Activated CD4-positive, alpha-beta T cell treated with anti-CD3 and anti-CD28 coated beads for 36 hours (primary cell): ENCODE results near the gene ZNF234. TPM values are rescaled to one million over a fixed set of nuclear protein-coding genes. Genes with fewer than 3 reads are reported as not detected.
"Not testable (repeated sequence)": the region's sequence is repeated elsewhere in the genome, so short reads cannot be mapped to it uniquely, and the experiment has no call there.

Experiments used
- ATAC-seq: fragments of 200-7000 bp; cut with Tn5 transposase; one replicate; pipeline ENCODE4 v1.10.0; 2021; ENCODE audit warnings: mild to moderate bottlenecking, moderate library complexity
- CTCF ChIA-PET: fragments of 350-600 bp; sonication (Branson Sonifier 250); formaldehyde crosslinking; loops from one replicate; lab custom pipeline; 2021; ENCODE audit warnings: antibody characterized with exemption; lab: Charles Lee
- POLR2A ChIA-PET: fragments of 350-600 bp; sonication (Branson Sonifier 250); formaldehyde crosslinking; loops from one replicate; lab custom pipeline; 2021; ENCODE audit warnings: antibody characterized with exemption, inconsistent platforms; lab: Charles Lee
- DNase-seq: peaks from one replicate; pipeline ENCODE4 v3.0.0-alpha.2; 2020
- H3K27ac Mint-ChIP-seq: one replicate; pipeline ENCODE4 v1.8.0; 2021; ENCODE audit warnings: mixed read lengths
- H3K27me3 Mint-ChIP-seq: one replicate; pipeline ENCODE4 v1.8.0; 2021; ENCODE audit warnings: mixed read lengths
- H3K36me3 Mint-ChIP-seq: one replicate; pipeline ENCODE4 v1.8.0; 2021; ENCODE audit warnings: low read depth, mixed read lengths
- H3K4me1 Mint-ChIP-seq: one replicate; pipeline ENCODE4 v1.8.0; 2021; ENCODE audit warnings: mixed read lengths
- H3K4me3 Mint-ChIP-seq: one replicate; pipeline ENCODE4 v1.8.0; 2021; ENCODE audit warnings: mild to moderate bottlenecking, moderate library complexity, mixed read lengths
- H3K9me3 Mint-ChIP-seq: one replicate; pipeline ENCODE4 v1.8.0; 2021; ENCODE audit warnings: low read depth, mixed read lengths
- intact Hi-C, 2 experiments: fragments of 100-400 bp; cut with DNase I in 1 of 2; cut with micrococcal nuclease in 1 of 2; formaldehyde crosslinking; loops; one replicate each; pipeline versions ENCODE4 v1.14.2 to v1.15.1; 2022 to 2024; cut with DNase I, micrococcal nuclease
- total RNA-seq, 2 experiments: library from RNA; stranded (reverse); gene quantifications; one replicate each; pipeline ENCODE4 v1.2.3, GENCODE V29; 2021

Gene ZNF234
- total RNA-seq, 2 experiments from 2014 or later = 7.9 to 10.4 TPM

- intact Hi-C loops, DNase-seq, CTCF ChIA-PET, H3K4me3 Mint-ChIP-seq, H3K27ac Mint-ChIP-seq, H3K4me1 Mint-ChIP-seq, ATAC-seq, POLR2A ChIA-PET, H3K27me3 Mint-ChIP-seq: not testable (repeated sequence)
- Mint-ChIP-seq H3K36me3 (peaks cover 85% of the 10 kb centered on the region), H3K9me3 (peaks cover 49% of the 10 kb centered on the region)
Measured at GRCh38 chr19:44121162-44121561, 20.2 kb upstream of the ZNF234 start.

GRCh38 chr19:44131955-44132354 lies 9.4 kb upstream of the ZNF234 start:
- H3K27me3 Mint-ChIP-seq = no peaks in the 10 kb centered on the region
- H3K4me1 Mint-ChIP-seq = no peaks in the 10 kb centered on the region
- intact Hi-C loops = no loop called here
- ChIA-PET CTCF (interaction anchor here (0.6 kb wide), 1 partner anchor 50 kb away, joined by 3 read pairs; no protein-coding TSS in a partner anchor), POLR2A (no interaction called here)
- H3K36me3 Mint-ChIP-seq = peaks cover 41% of the 10 kb centered on the region
- ATAC-seq (no peak), DNase-seq (no peak)
- H3K4me3 Mint-ChIP-seq = no peak overlapping the region
- H3K9me3 Mint-ChIP-seq = peaks cover 26% of the 10 kb centered on the region
- H3K27ac Mint-ChIP-seq = no peak overlapping the region

DNA sequence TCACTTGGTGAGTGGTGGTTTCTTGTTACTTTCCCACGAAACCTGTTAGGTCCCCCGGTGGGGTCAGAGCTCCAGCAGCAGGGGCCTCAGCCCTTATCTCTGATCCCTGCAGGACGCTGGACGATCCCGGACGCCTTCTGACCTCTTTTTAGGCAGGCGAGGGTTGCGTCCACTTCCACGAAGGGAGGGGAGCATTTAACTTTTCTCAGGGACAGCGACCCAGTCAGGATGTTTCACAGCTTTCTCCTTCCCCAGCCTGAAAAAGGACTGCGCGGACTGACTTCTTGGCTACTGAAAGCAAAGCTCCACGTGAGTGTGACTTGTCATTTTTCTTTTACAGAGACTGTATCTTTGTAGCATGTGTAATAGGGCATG lies 692 bp downstream of the ZNF234 start:
- peaks cover 26% of the 10 kb centered on the region for H3K36me3 Mint-ChIP-seq
- DNase-seq = peak; percentile 24
- peaks cover 12% of the 10 kb centered on the region for H3K4me1 Mint-ChIP-seq
- H3K27me3 Mint-ChIP-seq = no peaks in the 10 kb centered on the region
- ChIA-PET POLR2A (no interaction called here), CTCF (interaction anchor here (0.7 to 0.9 kb wide), 3 partner anchors 25 to 375 kb away, joined by 3 to 4 read pairs (median 3); no protein-coding TSS in a partner anchor)
- intact Hi-C loops = no loop called here
- peaks cover 3% of the 10 kb centered on the region for H3K9me3 Mint-ChIP-seq
- peak overlapping the region; percentile 92 for H3K4me3 Mint-ChIP-seq
- ATAC-seq = peak; percentile 17
- peak overlapping the region; percentile 94 for H3K27ac Mint-ChIP-seq

- Mint-ChIP-seq H3K36me3 (peaks cover 92% of the 10 kb centered on the region), H3K27ac (no peak overlapping the region), H3K4me3 (no peak overlapping the region), H3K9me3 (peaks cover 22% of the 10 kb centered on the region), H3K4me1 (no peaks in the 10 kb centered on the region), H3K27me3 (no peaks in the 10 kb centered on the region)
- ChIA-PET CTCF (interaction anchor here (0.9 kb wide), 1 partner anchor 23 kb away, joined by 3 read pairs; no protein-coding TSS in a partner anchor), POLR2A (no interaction called here)
- ATAC-seq = no peak
- intact Hi-C loops = no loop called here
- no peak for DNase-seq
Measured at GRCh38 chr19:44149776-44150175, 8.4 kb downstream of the ZNF234 start.

DNA sequence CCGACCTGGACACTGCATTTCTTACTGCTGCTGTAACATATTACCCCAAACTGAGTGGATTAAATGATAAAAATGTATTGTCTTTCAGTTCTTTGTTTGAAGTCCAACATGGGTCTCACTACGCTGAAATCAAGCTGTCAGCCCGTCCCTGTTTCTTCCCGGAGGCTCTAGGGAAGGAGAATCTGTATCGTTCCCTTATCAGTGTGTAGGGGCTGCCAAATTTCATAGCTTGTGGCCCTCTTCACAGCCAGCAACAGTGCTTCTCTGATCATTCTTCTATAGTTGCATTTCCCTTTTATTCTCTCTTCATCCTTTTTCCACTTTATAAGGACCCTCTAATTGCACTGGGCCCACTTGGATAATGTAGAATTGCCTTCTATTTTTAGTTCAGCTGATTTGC lies 10.1 kb downstream of the ZNF234 start:
- Mint-ChIP-seq H3K27me3 (no peaks in the 10 kb centered on the region), H3K27ac (no peak overlapping the region), H3K4me1 (no peaks in the 10 kb centered on the region), H3K9me3 (peaks cover 28% of the 10 kb centered on the region), H3K4me3 (no peak overlapping the region), H3K36me3 (peaks cover 85% of the 10 kb centered on the region)
- no peak for ATAC-seq
- ChIA-PET POLR2A (no interaction called here), CTCF (no interaction called here)
- no peak for DNase-seq
- intact Hi-C loops = no loop called here

DNA sequence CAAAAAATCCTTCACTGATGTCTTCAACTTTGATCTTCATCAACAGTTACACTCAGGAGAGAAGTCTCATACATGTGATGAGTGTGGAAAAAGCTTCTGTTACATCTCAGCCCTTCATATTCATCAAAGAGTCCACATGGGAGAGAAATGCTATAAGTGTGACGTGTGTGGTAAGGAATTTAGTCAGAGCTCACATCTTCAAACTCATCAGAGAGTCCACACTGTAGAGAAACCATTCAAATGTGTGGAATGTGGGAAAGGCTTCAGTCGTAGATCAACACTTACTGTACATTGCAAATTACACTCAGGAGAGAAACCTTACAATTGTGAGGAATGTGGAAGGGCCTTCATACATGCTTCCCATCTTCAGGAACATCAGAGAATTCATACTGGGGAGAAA lies 15.1 kb downstream of the ZNF234 start:
- Mint-ChIP-seq H3K4me3 (no peak overlapping the region), H3K27ac (no peak overlapping the region), H3K36me3 (peaks cover 63% of the 10 kb centered on the region), H3K27me3 (no peaks in the 10 kb centered on the region), H3K9me3 (peaks cover 48% of the 10 kb centered on the region), H3K4me1 (no peaks in the 10 kb centered on the region)
- CTCF ChIA-PET = no interaction called here
- POLR2A ChIA-PET = no interaction called here
- no peak for ATAC-seq
- intact Hi-C loops = no loop called here
- DNase-seq = no peak

GRCh38 chr19:44163789-44164188 lies 22.4 kb downstream of the ZNF234 start:
- Mint-ChIP-seq H3K4me1 (peaks cover 30% of the 10 kb centered on the region), H3K36me3 (peaks cover 33% of the 10 kb centered on the region), H3K4me3 (no peak overlapping the region), H3K9me3 (peaks cover 34% of the 10 kb centered on the region), H3K27ac (no peak overlapping the region), H3K27me3 (no peaks in the 10 kb centered on the region)
- DNase-seq = no peak
- ChIA-PET CTCF (no interaction called here), POLR2A (no interaction called here)
- no peak for ATAC-seq
- intact Hi-C loops = loop anchor here (1.0 to 5.0 kb wide), 7 partner anchors 23 to 914 kb away; partner anchors contain the start of genes ZNF225 (in 2 of the 2), GEMIN7 (in 1 of the 2), ZNF224 (in 1 of the 2) and ZNF227 (in 1 of the 2)

DNA sequence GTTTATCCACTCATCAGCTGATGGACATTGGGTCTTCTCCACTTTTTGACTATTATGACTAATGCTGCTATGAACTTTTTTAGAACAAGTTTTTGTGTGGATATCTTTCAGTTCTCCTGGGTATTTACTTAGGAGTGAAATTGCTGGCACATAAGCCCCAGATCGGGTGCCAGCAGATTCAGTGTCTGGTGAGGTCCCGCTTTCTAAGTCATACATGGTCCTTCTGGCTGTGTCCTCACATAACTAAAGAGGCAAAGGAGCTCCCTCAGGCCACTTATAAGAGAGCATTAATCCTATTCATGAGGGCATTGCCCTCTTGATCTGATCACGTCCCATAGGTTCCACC lies 22.9 kb downstream of the ZNF234 start:
- peaks cover 37% of the 10 kb centered on the region for H3K9me3 Mint-ChIP-seq
- POLR2A ChIA-PET = interaction anchor here (0.8 to 1.9 kb wide), 4 partner anchors 43 to 336 kb away, joined by 3 to 5 read pairs (median 3); partner anchors contain the start of genes ZNF180 and ZNF227

GRCh38 chr19:44164673-44165512 lies 23.5 kb downstream of the ZNF234 start, which contains the start of gene ZNF226:
TSS of gene ZNF226 (plus strand) at chr19:44165100. CDS start at chr19:44170081, 4,981 bp downstream.
- POLR2A ChIA-PET = interaction anchor here (0.6 to 1.9 kb wide), 5 partner anchors 42 to 336 kb away, joined by 3 to 5 read pairs (median 3); partner anchors contain the start of genes ZNF180, ZNF227 and ZNF235
- intact Hi-C loops = loop anchor here (1.0 to 5.0 kb wide), 15 partner anchors 24 to 912 kb away; partner anchors contain the start of genes ZNF224 (in 2 of the 2), ZNF225 (in 2 of the 2), ZNF227 (in 2 of the 2) and ZNF234 (in 2 of the 2)
- Mint-ChIP-seq H3K4me1 (peaks cover 30% of the 10 kb centered on the region), H3K27ac (peak within 1 kb of the TSS; percentile 96), H3K9me3 (peaks cover 38% of the 10 kb centered on the region), H3K4me3 (peak within 1 kb of the TSS; percentile 87), H3K36me3 (peaks cover 41% of the 10 kb centered on the region), H3K27me3 (no peaks in the 10 kb centered on the region)
- ATAC-seq (peak; percentile 89), DNase-seq (peak; percentile 87)
- CTCF ChIA-PET = no interaction called here

More for the DNA sequence above, 22.9 kb downstream of the ZNF234 start:
- DNase-seq = no peak
- Mint-ChIP-seq H3K4me1 (peaks cover 30% of the 10 kb centered on the region), H3K4me3 (peak overlapping the region; percentile 87), H3K27me3 (no peaks in the 10 kb centered on the region), H3K27ac (peak overlapping the region; percentile 96), H3K36me3 (peaks cover 37% of the 10 kb centered on the region)
- no peak for ATAC-seq
- intact Hi-C loops = loop anchor here (1.0 to 5.0 kb wide), 7 partner anchors 23 to 913 kb away; partner anchors contain the start of genes ZNF225 (in 2 of the 2), GEMIN7 (in 1 of the 2), ZNF224 (in 1 of the 2) and ZNF227 (in 1 of the 2)
- CTCF ChIA-PET = no interaction called here

DNA sequence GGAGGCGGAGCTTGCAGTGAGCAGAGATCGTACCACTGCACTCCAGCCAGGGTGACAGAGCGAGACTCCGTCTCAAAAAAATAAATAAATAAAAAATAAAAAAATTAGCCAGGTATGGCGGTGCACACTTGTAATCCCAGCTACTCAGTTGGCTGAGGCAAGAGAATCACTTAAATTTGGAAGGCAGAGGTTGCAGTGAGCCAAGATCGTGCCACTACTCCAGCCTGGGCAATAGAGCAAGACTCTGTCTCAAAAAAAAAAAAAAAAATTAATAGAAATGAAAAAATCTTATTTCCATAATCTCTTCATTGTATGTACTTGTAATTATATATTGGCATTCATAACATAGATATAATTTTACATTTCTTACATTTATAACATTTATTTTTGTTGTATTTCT lies 29.3 kb downstream of the ZNF234 start:
- CTCF ChIA-PET, H3K27me3 Mint-ChIP-seq, DNase-seq, intact Hi-C loops, H3K27ac Mint-ChIP-seq, H3K4me3 Mint-ChIP-seq, ATAC-seq, POLR2A ChIA-PET: not testable (repeated sequence)
- peaks cover 52% of the 10 kb centered on the region for H3K9me3 Mint-ChIP-seq
- H3K36me3 Mint-ChIP-seq = peaks cover 92% of the 10 kb centered on the region
- peaks cover 21% of the 10 kb centered on the region for H3K4me1 Mint-ChIP-seq

DNA sequence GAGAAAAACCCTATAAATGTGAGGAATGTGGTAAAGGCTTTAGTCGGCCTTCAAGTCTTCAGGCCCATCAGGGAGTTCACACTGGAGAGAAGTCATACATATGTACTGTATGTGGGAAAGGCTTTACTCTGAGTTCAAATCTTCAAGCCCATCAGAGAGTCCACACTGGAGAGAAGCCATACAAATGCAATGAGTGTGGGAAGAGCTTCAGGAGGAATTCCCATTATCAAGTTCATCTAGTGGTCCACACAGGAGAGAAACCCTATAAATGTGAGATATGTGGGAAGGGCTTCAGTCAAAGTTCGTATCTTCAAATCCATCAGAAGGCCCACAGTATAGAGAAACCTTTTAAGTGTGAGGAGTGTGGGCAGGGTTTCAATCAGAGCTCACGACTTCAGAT lies 35.2 kb downstream of the ZNF234 start:
- no peak overlapping the region for H3K27ac Mint-ChIP-seq
- DNase-seq = no peak
- intact Hi-C loops = no loop called here
- H3K9me3 Mint-ChIP-seq = peaks cover 71% of the 10 kb centered on the region
- no peaks in the 10 kb centered on the region for H3K27me3 Mint-ChIP-seq
- POLR2A ChIA-PET = no interaction called here
- H3K36me3 Mint-ChIP-seq = peaks cover 71% of the 10 kb centered on the region
- CTCF ChIA-PET = no interaction called here
- no peaks in the 10 kb centered on the region for H3K4me1 Mint-ChIP-seq
- no peak overlapping the region for H3K4me3 Mint-ChIP-seq
- ATAC-seq = no peak
